HepG2 (cell line): ENCODE measurements around the gene GNAI2. TPM values are rescaled to one million over a fixed set of nuclear protein-coding genes. Genes with fewer than 3 reads are reported as not detected.

ENCODE experiments used
- ATAC-seq: fragments of 200-7000 bp; cut with Tn5 transposase; 3 replicates; pipeline ENCODE4 v1.9.1; 2020; ENCODE audit warnings: mild to moderate bottlenecking, moderate library complexity
- BruUV-seq: library from RNA; stranded (reverse); fragments of 400-500 nt; replicated peaks from 2 replicates; lab custom pipeline; 2021; lab: Mats Ljungman, UMichigan
- CTCF ChIA-PET: fragments of 300-600 bp; formaldehyde crosslinking; extraction: SDS; loops from one replicate; lab custom pipeline; 2021; ENCODE audit warnings: low total read pairs, inconsistent platforms, low intra/inter-chr PET ratio; lab: Yijun Ruan, JAX
- POLR2A ChIA-PET: fragments of 350-600 bp; sonication (Branson Sonifier 250); formaldehyde crosslinking; loops from one replicate; lab custom pipeline; 2020; ENCODE audit warnings: antibody characterized with exemption, inconsistent platforms; lab: Yijun Ruan, JAX
- DNase-seq: peaks from one replicate; pipeline ENCODE4 v3.0.0-alpha.2; 2015; ENCODE audit warnings: low spot score
- FAIRE-seq: peaks from 3 replicates; lab custom pipeline; 2011; peaks lifted over from hg19 to GRCh38; lab: Jason Lieb, UNC
- H2AFZ ChIP-seq: one replicate; pipeline ENCODE4 v1.6.1; 2011; ENCODE audit warnings: low read length, inconsistent platforms
- H3K27ac ChIP-seq: fragments of 300-600 bp; 3 replicates; pipeline ENCODE4 v1.8.0; 2011; ENCODE audit warnings: mixed run types, mild to moderate bottlenecking, mixed read lengths, low read length, inconsistent platforms; ENCODE audit not compliant: insufficient read depth; ENCODE audit errors: extremely low read length
- H3K27me3 ChIP-seq, 2 experiments: fragments of 200-600 bp in 1 of 2; 2 replicates in 1 of 2; 3 replicates in 1 of 2; pipeline versions ENCODE4 v1.6.0 to v1.8.0; 2011; ENCODE audit warnings: low read length in 2 of 2, mild to moderate bottlenecking in 2 of 2, moderate library complexity in 2 of 2, inconsistent platforms in 1 of 2; ENCODE audit not compliant: insufficient read depth in 2 of 2, control insufficient read depth in 1 of 2
- H3K36me3 ChIP-seq, 2 experiments: fragments of 200-600 bp in 1 of 2; replicated peaks in 1 of 2; 2 replicates in 1 of 2; 3 replicates in 1 of 2; pipeline versions ENCODE4 v1.5.1 to v1.8.0; 2011; ENCODE audit warnings: low read length in 2 of 2, inconsistent platforms in 1 of 2; ENCODE audit not compliant: insufficient read depth in 2 of 2, control insufficient read depth in 1 of 2
- H3K4me1 ChIP-seq: 2 replicates; pipeline ENCODE4 v1.5.1; 2012; ENCODE audit warnings: low read length, inconsistent platforms; ENCODE audit not compliant: insufficient read depth
- H3K4me2 ChIP-seq: 2 replicates; pipeline ENCODE4 v1.6.0; 2011; ENCODE audit warnings: low read depth, low read length, inconsistent platforms
- H3K4me3 ChIP-seq, 3 experiments: fragments of 200-600 bp in 1 of 3; sonication (generic), shearing (Covaris generic) in 1 of 3; replicated peaks in 1 of 3; 2 replicates each; pipeline ENCODE4 v1.5.1; 2011 to 2016; ENCODE audit warnings: low read length in 3 of 3, inconsistent platforms in 2 of 3, low read depth in 2 of 3, mild to moderate bottlenecking in 2 of 3, control low read depth in 1 of 3, mixed read lengths in 1 of 3; ENCODE audit not compliant: insufficient read depth in 1 of 3
- H3K79me2 ChIP-seq: one replicate; pipeline ENCODE4 v1.6.1; 2011; ENCODE audit warnings: low read length, inconsistent platforms; ENCODE audit not compliant: insufficient read depth
- H3K9ac ChIP-seq: 2 replicates; pipeline ENCODE4 v1.6.0; 2011; ENCODE audit warnings: mild to moderate bottlenecking, low read depth, low read length, inconsistent platforms; ENCODE audit not compliant: insufficient read depth
- H3K9me3 ChIP-seq: 2 replicates; pipeline ENCODE4 v1.5.1; 2012; ENCODE audit warnings: mild to moderate bottlenecking, low read length
- H4K20me1 ChIP-seq: 2 replicates; pipeline ENCODE4 v1.6.0; 2011; ENCODE audit warnings: inconsistent platforms, mild to moderate bottlenecking, low read length, moderate library complexity; ENCODE audit not compliant: insufficient read depth
- ASH2L ChIP-seq: fragments of 300-600, 200-600 bp; sonication (generic); IDR thresholded peaks from 2 replicates; pipeline ENCODE4 v1.7.0; 2017; ENCODE audit warnings: low read depth, mild to moderate bottlenecking, moderate library complexity, mixed read lengths, low read length; ENCODE audit not compliant: insufficient read length
- BHLHE40 ChIP-seq: IDR thresholded peaks from 2 replicates; pipeline ENCODE4 v1.6.1; 2011; ENCODE audit warnings: low read length, improper control_type of control experiment
- CREBL2 ChIP-seq: sonication (generic); formaldehyde crosslinking; IDR thresholded peaks from 2 replicates; pipeline ENCODE4 v1.8.1; 2023; ENCODE audit warnings: missing genetic modification reagents, mild to moderate bottlenecking, borderline replicate concordance
- DNMT3B ChIP-seq: conservative IDR thresholded peaks from 2 replicates; pipeline ENCODE4 v1.6.1; 2016; ENCODE audit warnings: missing biosample characterization, control low read depth
- ELF1 ChIP-seq: sonication (generic); formaldehyde crosslinking; IDR thresholded peaks from 2 replicates; pipeline ENCODE4 v1.4.0; 2020; ENCODE audit warnings: missing genetic modification reagents
- EZH2 ChIP-seq: conservative IDR thresholded peaks from 2 replicates; pipeline ENCODE4 v1.6.1; 2012; ENCODE audit warnings: mild to moderate bottlenecking, low read depth, low read length, moderate library complexity
- FOXP1 ChIP-seq, 2 experiments: fragments of 450-650 bp in 1 of 2; IDR thresholded peaks; 2 replicates each; pipeline ENCODE4 v1.6.1; 2017 to 2018; ENCODE audit warnings: antibody characterized with exemption in 1 of 2
- HNRNPUL1 ChIP-seq: fragments of 200-400 bp; formaldehyde crosslinking; IDR thresholded peaks from 2 replicates; pipeline ENCODE4 v1.6.1; 2017; ENCODE audit warnings: low read depth, mild to moderate bottlenecking, low read length, moderate library complexity
- IKZF1 ChIP-seq: fragments of 450-650 bp; IDR thresholded peaks from 2 replicates; pipeline ENCODE4 v1.7.1; 2016
- IRF1 ChIP-seq: sonication (generic); formaldehyde crosslinking; IDR thresholded peaks from 2 replicates; pipeline ENCODE4 v1.4.0; 2020; ENCODE audit warnings: low read depth, mild to moderate bottlenecking, missing genetic modification reagents
- NFIC ChIP-seq: IDR thresholded peaks from 2 replicates; pipeline ENCODE4 v1.6.1; 2012; ENCODE audit warnings: mild to moderate bottlenecking, low read length, inconsistent platforms
- NFYC ChIP-seq: IDR thresholded peaks from 2 replicates; pipeline ENCODE4 v1.6.1; 2016; ENCODE audit warnings: missing genetic modification reagents, missing compliant biosample characterization
- PAF1 ChIP-seq: IDR thresholded peaks from 2 replicates; pipeline ENCODE4 v1.6.1; 2016; ENCODE audit warnings: missing genetic modification reagents, missing compliant biosample characterization
- SIN3B ChIP-seq: fragments of 150-350 bp; IDR thresholded peaks from 2 replicates; pipeline ENCODE4 v1.6.1; 2014; ENCODE audit warnings: low read length
- SNRNP70 ChIP-seq: fragments of 200-400 bp; formaldehyde crosslinking; IDR thresholded peaks from 2 replicates; pipeline ENCODE4 v1.6.1; 2017; ENCODE audit warnings: mild to moderate bottlenecking, low read depth, low read length, moderate library complexity
- SRSF1 ChIP-seq: fragments of 200-400 bp; formaldehyde crosslinking; optimal IDR thresholded peaks from 2 replicates; pipeline ENCODE3; 2017; ENCODE audit warnings: mild to moderate bottlenecking, low read depth, low read length, moderate library complexity
- UBTF ChIP-seq: sonication (generic); formaldehyde crosslinking; IDR thresholded peaks from 2 replicates; pipeline ENCODE4 v1.4.0; 2020; ENCODE audit warnings: mild to moderate bottlenecking, missing genetic modification reagents
- ZNF101 ChIP-seq: sonication (generic); formaldehyde crosslinking; IDR thresholded peaks from 2 replicates; pipeline ENCODE4 v1.4.0; 2020; ENCODE audit warnings: mild to moderate bottlenecking, low read depth, missing genetic modification reagents, borderline replicate concordance
- ZNF230 ChIP-seq: sonication (generic); formaldehyde crosslinking; IDR thresholded peaks from 2 replicates; pipeline ENCODE4 v1.4.0; 2020; ENCODE audit warnings: mild to moderate bottlenecking, missing genetic modification reagents
- ZNF451 ChIP-seq: sonication (generic); formaldehyde crosslinking; IDR thresholded peaks from 2 replicates; pipeline ENCODE4 v1.5.0; 2020; ENCODE audit warnings: mild to moderate bottlenecking, missing genetic modification reagents
- ZNF75D ChIP-seq: sonication (generic); formaldehyde crosslinking; IDR thresholded peaks from 2 replicates; pipeline ENCODE4 v1.8.1; 2023; ENCODE audit warnings: missing genetic modification reagents, mild to moderate bottlenecking, borderline replicate concordance
- ZNF777 ChIP-seq: sonication (generic); formaldehyde crosslinking; IDR thresholded peaks from 2 replicates; pipeline ENCODE4 v1.4.0; 2020; ENCODE audit warnings: missing genetic modification reagents
- ZNF790 ChIP-seq: sonication (generic); formaldehyde crosslinking; IDR thresholded peaks from 2 replicates; pipeline ENCODE4 v1.8.0; 2022; ENCODE audit warnings: missing genetic modification reagents, mild to moderate bottlenecking, borderline replicate concordance
- WGBS: methylation state at CpG from one replicate; pipeline ENCODE4 v1.1.6; 2017; ENCODE audit warnings: low lambda C conversion rate; 5-methylcytosine and 5-hydroxymethylcytosine counted together
- in situ Hi-C: cut with HindIII; loops from 2 replicates; pipeline ENCODE4 v1.10.0; 2017; ENCODE audit warnings: low pct_unique_long_range_greater_than_20kb; ENCODE audit not compliant: extremely low pct_ligation_motif_present
- intact Hi-C: fragments of 100-400 bp; cut with micrococcal nuclease; formaldehyde crosslinking; loops from one replicate; pipeline ENCODE4 v1.10.0; 2022; ENCODE audit not compliant: unreplicated experiment
- polyA plus RNA-seq, 8 experiments: library from polyadenylated mRNA; depleted of rRNA in 3 of 8; stranded (reverse) in 7 of 8; unstranded in 1 of 8; fragments of >200 nt; fragmentation: Illumina TruSeq in 4 of 8; extraction: Trizol in 4 of 8; gene quantifications; 2 replicates each; pipeline versions ENCODE4 v1.2.1 to v1.2.3, GENCODE V29; 2011 to 2016; ENCODE audit warnings: low read depth in 4 of 8, missing spikeins in 1 of 8, mixed read lengths in 1 of 8; ENCODE audit not compliant: insufficient read depth in 1 of 8
- total RNA-seq, 5 experiments: library from RNA; depleted of rRNA; stranded (reverse); fragments of >200 nt; fragmentation: Illumina TruSeq; extraction: Trizol; gene quantifications; 2 replicates each; pipeline ENCODE4 v1.2.3, GENCODE V29; 2016; ENCODE audit warnings: low read depth in 1 of 5

The GNAI2 gene
- total and polyA plus RNA-seq, 2 of the 13 experiments (the other 11 are each of a cell fraction or from before 2014, with no cell fraction given): 51.1 to 66.2 TPM

- H3K27ac ChIP-seq: peak overlapping the region; percentile 86
- CTCF ChIA-PET: interaction anchor here (1.7 kb wide), 1 partner anchor 19 kb away, joined by 3 read pairs; no protein-coding TSS in a partner anchor
- TF ChIP-seq CREBL2 (CRISPR knock-in tag) (no peak), ZNF777 (CRISPR knock-in tag) (no peak), NFYC (CRISPR knock-in tag) (no peak), HNRNPUL1 (no peak), ELF1 (no peak), DNMT3B (CRISPR knock-in tag) (no peak), UBTF (CRISPR knock-in tag) (no peak), ZNF790 (no peak), IKZF1 (no peak), EZH2 (no peak), PAF1 (CRISPR knock-in tag) (no peak), SRSF1 (no peak), FOXP1 (IDR thresholded peaks at IDR 0.05) (no peak), FOXP1 (CRISPR knock-in tag; IDR thresholded peaks at IDR 0.05) (no peak), ASH2L (no peak), ZNF75D (CRISPR knock-in tag) (no peak), SIN3B (no peak), IRF1 (CRISPR knock-in tag) (peak; percentile 16; the same call in 1 of the 2 replicates), ZNF230 (CRISPR knock-in tag) (0 out of 2 replicates have a peak, but pooled peaks have one; percentile 34), BHLHE40 (no peak), ZNF101 (CRISPR knock-in tag) (no peak), NFIC (no peak), ZNF451 (CRISPR knock-in tag) (no peak), SNRNP70 (no peak)
Measured at GRCh38 chr3:50202353-50203112, 33.5 kb upstream of the GNAI2 start.

More at GRCh38 chr3:50202353-50203112, 33.5 kb upstream of the GNAI2 start:
- no peak overlapping the region for H2AFZ ChIP-seq
- no peaks in the 10 kb centered on the region for H3K9me3 ChIP-seq
- peak overlapping the region; percentile 24 to 69 (median 43); a peak in 5 of 6 replicates for H3K4me3 ChIP-seq
- peaks cover 57% of the 10 kb centered on the region for H3K4me1 ChIP-seq
- H3K4me2 ChIP-seq: peak overlapping the region; percentile 96
- H3K36me3 ChIP-seq: no peaks in the 10 kb centered on the region
- H3K9ac ChIP-seq: peak overlapping the region; percentile 77
- BruUV-seq: no TSS peak
- DNase-seq: no peak
- H3K27me3 ChIP-seq: no peaks in the 10 kb centered on the region
- peaks cover 28% of the 10 kb centered on the region for H3K79me2 ChIP-seq
- WGBS: 52% methylated on average over 16 of the region's 16 CpGs
- FAIRE-seq: no peak
- ATAC-seq: peak; percentile 1; the same call in 1 of the 3 replicates
- H4K20me1 ChIP-seq: peaks cover 4% of the 10 kb centered on the region; the same call in 1 of the 2 replicates
- intact Hi-C loops: no loop called here
- in situ Hi-C loops: no loop called here
- POLR2A ChIA-PET: interaction anchor here (0.7 to 15.7 kb wide), 28 partner anchors 8 to 135 kb away, joined by 3 to 844 read pairs (median 6); partner anchors contain the start of genes GNAI2, HYAL3, IFRD2 and NAA80
